GM23338 (cell line): ENCODE data around the gene RIMS1. TPM values are rescaled to one million over a fixed set of nuclear protein-coding genes. Genes with fewer than 3 reads are reported as not detected.

Experiments used
- ATAC-seq: fragments of 200-7000 bp; cut with Tn5 transposase; 3 replicates; pipeline ENCODE4 v1.9.1; 2020
- DNase-seq: peaks from one replicate; pipeline ENCODE4 v3.0.0-alpha.2; 2015; ENCODE audit warnings: low spot score
- H2AFZ ChIP-seq: fragments of 200-600 bp; sonication (generic); 2 replicates; pipeline ENCODE4 v1.8.0; 2016; ENCODE audit warnings: antibody characterized with exemption, mild to moderate bottlenecking, moderate library complexity
- H3F3A ChIP-seq: fragments of 200-600 bp; sonication (generic); replicated peaks from 2 replicates; pipeline ENCODE4 v1.8.0; 2017; ENCODE audit warnings: antibody characterized with exemption, mixed run types, low read depth
- H3K27ac ChIP-seq: fragments of 200-600 bp; sonication (generic); 2 replicates; pipeline ENCODE4 v1.6.1; 2016; ENCODE audit warnings: low read depth
- H3K27me3 ChIP-seq: fragments of 200-600 bp; sonication (generic); 2 replicates; pipeline ENCODE4 v1.8.0; 2016; ENCODE audit warnings: mild to moderate bottlenecking, mixed run types, moderate library complexity; ENCODE audit not compliant: insufficient read depth
- H3K36me3 ChIP-seq: fragments of 200-600 bp; sonication (generic); 2 replicates; pipeline ENCODE4 v1.8.0; 2016; ENCODE audit warnings: mild to moderate bottlenecking; ENCODE audit not compliant: insufficient read depth
- H3K4me1 ChIP-seq: fragments of 200-600 bp; sonication (generic); 2 replicates; pipeline ENCODE4 v1.8.0; 2016; ENCODE audit warnings: mild to moderate bottlenecking, moderate library complexity; ENCODE audit not compliant: insufficient read depth
- H3K4me2 ChIP-seq: fragments of 200-600 bp; sonication (generic); 2 replicates; pipeline ENCODE4 v1.7.1; 2017; ENCODE audit warnings: mixed run types
- H3K4me3 ChIP-seq: fragments of 200-600 bp; sonication (generic); 2 replicates; pipeline ENCODE4 v1.6.1; 2016; ENCODE audit warnings: mixed run types
- H3K79me2 ChIP-seq: fragments of 200-600 bp; sonication (generic); replicated peaks from 2 replicates; pipeline ENCODE4 v1.8.0; 2017; ENCODE audit warnings: mild to moderate bottlenecking; ENCODE audit not compliant: insufficient read depth
- H3K9me2 ChIP-seq: fragments of 200-600 bp; sonication (generic); 2 replicates; pipeline ENCODE4 v1.8.0; 2017; ENCODE audit not compliant: insufficient read depth
- H4K20me1 ChIP-seq: fragments of 200-600 bp; sonication (generic); replicated peaks from 2 replicates; pipeline ENCODE4 v1.8.0; 2017; ENCODE audit warnings: mild to moderate bottlenecking; ENCODE audit not compliant: insufficient read depth
- H3K27ac Mint-ChIP-seq: 2 replicates; pipeline ENCODE4 v1.8.0; 2020; ENCODE audit warnings: inconsistent platforms, mild to moderate bottlenecking, moderate library complexity, mixed read lengths
- H3K27me3 Mint-ChIP-seq: 3 replicates; pipeline ENCODE4 v1.8.0; 2022; ENCODE audit warnings: low read depth, mild to moderate bottlenecking, moderate library complexity, mixed read lengths, inconsistent platforms; ENCODE audit not compliant: insufficient read depth, poor library complexity
- H3K36me3 Mint-ChIP-seq: 3 replicates; pipeline ENCODE4 v1.8.0; 2021; ENCODE audit warnings: low read depth, mild to moderate bottlenecking, inconsistent platforms, moderate library complexity, mixed read lengths
- H3K4me1 Mint-ChIP-seq: 3 replicates; pipeline ENCODE4 v1.8.0; 2020; ENCODE audit warnings: mild to moderate bottlenecking, inconsistent platforms, mixed read lengths
- H3K4me3 Mint-ChIP-seq: 3 replicates; pipeline ENCODE4 v1.8.0; 2021; ENCODE audit warnings: moderate library complexity, mild to moderate bottlenecking, inconsistent platforms, mixed read lengths
- H3K9me3 Mint-ChIP-seq: 3 replicates; pipeline ENCODE4 v1.8.0; 2020; ENCODE audit warnings: moderate library complexity, mild to moderate bottlenecking, inconsistent platforms, mixed read lengths
- ETS1 ChIP-seq: IDR thresholded peaks from 2 replicates; pipeline ENCODE4 v1.6.1; 2016; ENCODE audit warnings: antibody characterized with exemption
- EZH2phosphoT487 ChIP-seq: fragments of 200-600 bp; sonication (generic); IDR thresholded peaks from one replicate; pipeline ENCODE4 v1.8.1; 2018; ENCODE audit warnings: antibody characterized with exemption; ENCODE audit not compliant: unreplicated experiment
- NANOG ChIP-seq: IDR thresholded peaks from 2 replicates; pipeline ENCODE4 v1.6.1; 2016; ENCODE audit warnings: antibody characterized with exemption, borderline replicate concordance
- POLR2AphosphoS5 ChIP-seq: IDR thresholded peaks from 2 replicates; pipeline ENCODE4 v1.6.1; 2016; ENCODE audit warnings: antibody characterized with exemption, low read depth
- ZNF114 ChIP-seq: fragments of 250-450 bp; sonication (Bioruptor Pico); IDR thresholded peaks from 2 replicates; pipeline ENCODE4 v1.5.0; 2020; ENCODE audit warnings: mild to moderate bottlenecking, moderate library complexity
- ZNF331 ChIP-seq: fragments of 250-450 bp; sonication (Bioruptor Pico); IDR thresholded peaks from 2 replicates; pipeline ENCODE4 v1.5.0; 2020; ENCODE audit warnings: low read depth, mild to moderate bottlenecking, moderate library complexity
- ZNF462 ChIP-seq: fragments of 250-450 bp; sonication (Bioruptor Pico); IDR thresholded peaks from 2 replicates; pipeline ENCODE4 v1.5.0; 2020; ENCODE audit warnings: mild to moderate bottlenecking, moderate library complexity
- polyA plus RNA-seq: library from polyadenylated mRNA; unstranded; fragments of >200 nt; fragmentation: Nextera tagmentation; extraction: Ambion mirVana; gene quantifications from 2 replicates; pipeline ENCODE4 v1.2.1, GENCODE V29; 2016
- total RNA-seq: library from RNA; depleted of rRNA; stranded (reverse); fragments of >200 nt; shearing (Covaris generic); gene quantifications from 2 replicates; pipeline ENCODE4 v1.2.3, GENCODE V29; 2014
- TF ChIP-seq, protein P1 (sequence below), 2 experiments: fragments of 200-600 bp in 1 of 2; sonication (generic) in 1 of 2; conservative IDR thresholded peaks; 2 replicates each; pipeline versions ENCODE4 v1.5.1 to v1.6.1; 2016 to 2017; ENCODE audit warnings: antibody characterized with exemption in 2 of 2, low read depth in 2 of 2, mild to moderate bottlenecking in 2 of 2, moderate library complexity in 1 of 2

The RIMS1 gene
- total and polyA plus RNA-seq, 2 experiments from 2014 or later: 0.89 to 4.0 TPM

GRCh38 chr6:72386324-72386723 is 500.0 kb downstream of the RIMS1 start:
- no peaks in the 10 kb centered on the region for H3K9me3 Mint-ChIP-seq
- no peak overlapping the region for H3K4me3 ChIP-seq
- no peak overlapping the region for H3K4me2 ChIP-seq
- H2AFZ ChIP-seq: no peak overlapping the region
- H3F3A ChIP-seq: no peaks in the 10 kb centered on the region
- ATAC-seq (no peak), DNase-seq (no peak)
- no peaks in the 10 kb centered on the region for H3K27me3 ChIP-seq
- no peaks in the 10 kb centered on the region for H3K9me2 ChIP-seq
- 0 out of 2 replicates have a peak, but pooled peaks cover 6% of the 10 kb centered on the region for H3K4me1 ChIP-seq
- H3K27ac Mint-ChIP-seq: no peak overlapping the region
- no peaks in the 10 kb centered on the region for H3K36me3 Mint-ChIP-seq
- H3K4me1 Mint-ChIP-seq: peaks cover 6% of the 10 kb centered on the region
- H3K4me3 Mint-ChIP-seq: no peak overlapping the region
- no peak overlapping the region for H3K27ac ChIP-seq
- no peaks in the 10 kb centered on the region for H3K27me3 Mint-ChIP-seq
- H3K36me3 ChIP-seq: no peaks in the 10 kb centered on the region
- H4K20me1 ChIP-seq: no peaks in the 10 kb centered on the region
- no peak for TF ChIP-seq ZNF331 (CRISPR knock-in tag)
- TF ChIP-seq EZH2phosphoT487: no peak
- TF ChIP-seq, protein P1, sequence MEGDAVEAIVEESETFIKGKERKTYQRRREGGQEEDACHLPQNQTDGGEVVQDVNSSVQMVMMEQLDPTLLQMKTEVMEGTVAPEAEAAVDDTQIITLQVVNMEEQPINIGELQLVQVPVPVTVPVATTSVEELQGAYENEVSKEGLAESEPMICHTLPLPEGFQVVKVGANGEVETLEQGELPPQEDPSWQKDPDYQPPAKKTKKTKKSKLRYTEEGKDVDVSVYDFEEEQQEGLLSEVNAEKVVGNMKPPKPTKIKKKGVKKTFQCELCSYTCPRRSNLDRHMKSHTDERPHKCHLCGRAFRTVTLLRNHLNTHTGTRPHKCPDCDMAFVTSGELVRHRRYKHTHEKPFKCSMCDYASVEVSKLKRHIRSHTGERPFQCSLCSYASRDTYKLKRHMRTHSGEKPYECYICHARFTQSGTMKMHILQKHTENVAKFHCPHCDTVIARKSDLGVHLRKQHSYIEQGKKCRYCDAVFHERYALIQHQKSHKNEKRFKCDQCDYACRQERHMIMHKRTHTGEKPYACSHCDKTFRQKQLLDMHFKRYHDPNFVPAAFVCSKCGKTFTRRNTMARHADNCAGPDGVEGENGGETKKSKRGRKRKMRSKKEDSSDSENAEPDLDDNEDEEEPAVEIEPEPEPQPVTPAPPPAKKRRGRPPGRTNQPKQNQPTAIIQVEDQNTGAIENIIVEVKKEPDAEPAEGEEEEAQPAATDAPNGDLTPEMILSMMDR (conservative IDR thresholded peaks at IDR 0.05; ENCODE audit: low read depth in 2 of 2): no peak
- no peak for TF ChIP-seq ZNF114 (CRISPR knock-in tag)
- no peak for TF ChIP-seq ETS1
- TF ChIP-seq ZNF462 (CRISPR knock-in tag): no peak
- TF ChIP-seq NANOG: no peak
- no peak for TF ChIP-seq POLR2AphosphoS5
- H3K79me2 ChIP-seq: no peaks in the 10 kb centered on the region
